NOMO-1 treated with dmso at 0.1 percent for 144 hours (cell line): ENCODE measurements around the gene ADAMTSL2.

ENCODE experiments used
- DNase-seq: peaks from one replicate; lab custom pipeline; 2025; ENCODE audit not compliant: unreplicated experiment; lab: John Stamatoyannopoulos, UW

Gene ADAMTSL2

DNA sequence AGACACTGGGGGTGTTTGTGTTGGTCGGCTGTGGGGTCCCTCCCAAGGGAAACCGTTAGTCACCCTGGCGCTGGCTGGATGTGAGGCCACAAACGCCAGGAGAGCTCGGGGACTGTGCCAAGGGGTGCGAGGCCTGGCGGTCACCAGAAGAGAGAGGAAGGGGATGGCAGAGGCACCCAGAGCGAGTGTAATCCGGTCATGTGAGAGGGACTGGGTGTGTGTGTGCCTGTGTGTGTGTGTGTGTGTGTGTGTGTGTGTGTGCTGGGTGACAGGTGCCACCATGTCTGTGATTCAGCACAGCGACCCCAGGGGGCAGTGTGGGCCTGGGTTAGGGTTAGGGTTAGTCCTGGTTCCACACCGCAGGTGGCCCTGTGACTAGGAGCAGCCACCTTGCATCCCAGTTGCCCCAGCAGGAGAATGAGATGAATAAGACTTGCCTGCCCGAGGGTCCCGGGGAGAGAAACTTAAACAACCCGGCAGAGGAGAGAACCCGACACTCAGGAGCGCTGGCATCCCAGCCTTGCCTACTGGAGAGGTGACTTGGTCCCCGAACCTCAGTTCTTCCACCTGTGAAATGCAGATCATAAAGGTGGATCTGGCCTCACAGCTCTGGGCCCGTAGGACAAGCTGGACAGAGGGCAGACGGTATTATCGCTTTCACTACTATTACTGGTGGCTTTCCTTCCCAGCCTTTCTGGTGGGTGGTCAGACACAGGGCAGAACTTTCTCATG is 1.4 kb upstream of the ADAMTSL2 start:
- no peak for DNase-seq

DNA sequence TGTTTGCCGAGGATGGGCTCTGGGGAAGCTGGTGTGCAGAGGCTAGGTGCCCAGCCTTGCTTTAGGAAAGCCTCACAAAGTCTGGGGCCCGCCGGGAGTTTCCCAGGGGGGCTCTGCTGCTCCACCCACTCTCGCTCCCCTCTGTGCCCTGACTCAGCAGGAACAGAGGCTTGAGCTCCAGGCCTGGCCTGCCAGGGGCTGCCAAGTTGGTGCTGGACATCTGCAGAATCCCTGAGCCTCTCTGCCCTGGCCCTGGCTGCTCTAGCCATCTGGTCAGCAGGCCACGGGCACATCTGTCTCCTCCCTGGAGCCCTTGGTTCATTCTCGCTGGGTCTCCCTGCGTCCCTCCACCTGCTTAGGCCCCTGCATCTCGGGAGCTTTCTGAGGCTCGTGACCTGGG is 647 bp upstream of the ADAMTSL2 start:
- no peak for DNase-seq

DNA sequence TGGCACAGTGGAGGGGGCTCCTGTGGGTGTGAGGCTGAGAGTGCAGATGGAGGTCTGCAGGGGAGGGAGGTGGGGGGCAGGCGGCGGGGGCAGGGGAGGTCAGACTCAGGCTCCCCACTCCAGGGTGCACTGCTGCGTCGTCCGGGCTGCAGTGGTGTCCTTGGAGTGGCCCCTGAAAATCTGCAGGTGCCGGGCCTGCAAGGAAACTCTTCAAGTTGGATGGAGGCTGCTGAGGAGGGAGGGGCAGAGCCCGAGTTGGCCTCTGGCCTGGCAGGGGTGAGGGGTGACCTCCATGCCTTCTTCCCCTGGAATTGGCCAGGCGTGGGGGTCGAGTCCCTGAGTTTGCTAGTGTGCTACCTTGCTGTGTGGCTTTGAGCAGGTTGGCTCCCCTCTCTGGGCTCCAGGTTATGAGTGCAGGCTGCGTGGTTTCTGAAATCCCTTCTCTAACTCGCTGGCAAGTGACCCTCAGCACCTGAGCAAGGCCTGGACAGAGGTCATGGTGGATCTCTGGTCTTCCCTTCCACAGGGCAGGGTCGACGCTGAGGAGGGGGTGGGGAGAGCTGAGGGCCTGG is 888 bp downstream of the ADAMTSL2 start:
- no peak for DNase-seq

DNA sequence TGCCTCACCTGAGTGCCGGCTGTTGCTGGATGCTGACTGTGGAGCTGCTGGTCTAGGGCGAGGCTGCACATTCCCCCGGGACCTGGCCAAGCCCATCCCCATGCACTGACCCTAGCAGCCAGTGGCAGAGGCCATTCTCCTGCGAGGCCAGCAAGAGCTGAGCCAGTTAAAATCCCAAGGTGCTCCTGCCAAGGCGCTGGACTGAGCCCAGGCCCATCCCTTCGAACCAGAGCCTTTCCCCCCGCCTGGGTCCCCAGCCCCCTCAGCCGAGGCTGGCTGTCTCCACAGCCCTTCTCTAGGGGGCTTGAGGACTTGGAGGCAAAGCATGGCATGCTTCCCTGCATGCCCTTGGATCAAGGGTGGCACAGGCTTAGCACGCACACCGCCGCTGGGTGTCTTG is 1.6 kb downstream of the ADAMTSL2 start:
- no peak for DNase-seq

DNA sequence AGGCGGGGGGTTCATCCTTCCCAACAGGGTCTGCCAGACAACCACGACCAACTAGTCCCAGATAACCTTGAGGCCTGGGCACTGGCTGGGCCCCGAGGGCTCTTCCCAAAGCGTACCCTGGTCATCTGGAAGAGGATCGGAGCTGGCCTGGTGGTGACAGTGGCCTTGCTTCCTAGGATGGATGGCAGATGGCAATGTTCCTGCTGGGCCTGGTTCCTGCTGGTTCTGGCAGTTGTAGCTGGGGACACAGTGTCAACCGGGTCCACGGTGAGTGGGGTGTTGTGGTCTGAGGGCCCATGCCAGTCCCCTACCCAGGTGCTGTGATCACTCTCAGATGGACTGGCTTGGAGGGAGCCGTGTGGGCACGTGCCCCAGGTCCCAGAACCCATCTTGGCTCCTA is 2.0 kb downstream of the ADAMTSL2 start:
- no peak for DNase-seq

DNA sequence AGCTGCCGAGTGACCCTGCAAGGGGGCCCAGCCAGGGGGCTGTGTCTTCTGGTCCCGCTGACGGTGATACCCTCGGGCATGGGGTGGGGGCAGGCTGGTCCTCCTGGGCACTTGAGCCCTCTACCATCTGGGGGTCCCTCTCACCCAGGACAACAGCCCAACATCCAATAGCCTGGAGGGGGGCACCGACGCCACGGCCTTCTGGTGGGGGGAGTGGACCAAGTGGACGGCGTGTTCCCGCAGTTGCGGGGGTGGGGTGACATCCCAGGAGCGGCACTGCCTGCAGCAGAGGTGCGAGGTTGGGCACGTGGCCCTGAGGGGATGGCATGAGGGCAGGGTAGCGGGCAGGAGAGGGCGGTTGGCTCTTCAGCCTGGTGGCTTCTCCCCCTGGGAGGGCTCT is 2.8 kb downstream of the ADAMTSL2 start:
- DNase-seq = no peak

DNA sequence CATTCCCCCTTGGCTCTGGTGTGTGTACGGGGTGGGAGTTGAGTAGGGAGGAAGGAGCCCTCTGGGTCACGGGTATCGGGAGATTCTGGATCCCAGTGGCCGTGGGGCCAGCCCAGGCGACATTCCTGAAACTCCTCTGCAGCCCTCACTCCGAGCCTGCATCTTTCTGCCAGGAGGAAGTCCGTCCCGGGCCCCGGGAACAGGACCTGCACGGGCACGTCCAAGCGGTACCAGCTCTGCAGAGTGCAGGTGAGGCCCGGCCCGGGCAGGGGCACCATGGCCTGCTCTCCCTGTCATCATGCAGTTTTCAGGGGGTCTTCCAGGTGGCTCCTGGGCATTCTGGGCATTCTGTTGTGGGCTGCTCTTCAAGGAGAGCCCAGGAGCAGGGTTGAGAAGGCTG is 3.7 kb downstream of the ADAMTSL2 start:
- DNase-seq = no peak

DNA sequence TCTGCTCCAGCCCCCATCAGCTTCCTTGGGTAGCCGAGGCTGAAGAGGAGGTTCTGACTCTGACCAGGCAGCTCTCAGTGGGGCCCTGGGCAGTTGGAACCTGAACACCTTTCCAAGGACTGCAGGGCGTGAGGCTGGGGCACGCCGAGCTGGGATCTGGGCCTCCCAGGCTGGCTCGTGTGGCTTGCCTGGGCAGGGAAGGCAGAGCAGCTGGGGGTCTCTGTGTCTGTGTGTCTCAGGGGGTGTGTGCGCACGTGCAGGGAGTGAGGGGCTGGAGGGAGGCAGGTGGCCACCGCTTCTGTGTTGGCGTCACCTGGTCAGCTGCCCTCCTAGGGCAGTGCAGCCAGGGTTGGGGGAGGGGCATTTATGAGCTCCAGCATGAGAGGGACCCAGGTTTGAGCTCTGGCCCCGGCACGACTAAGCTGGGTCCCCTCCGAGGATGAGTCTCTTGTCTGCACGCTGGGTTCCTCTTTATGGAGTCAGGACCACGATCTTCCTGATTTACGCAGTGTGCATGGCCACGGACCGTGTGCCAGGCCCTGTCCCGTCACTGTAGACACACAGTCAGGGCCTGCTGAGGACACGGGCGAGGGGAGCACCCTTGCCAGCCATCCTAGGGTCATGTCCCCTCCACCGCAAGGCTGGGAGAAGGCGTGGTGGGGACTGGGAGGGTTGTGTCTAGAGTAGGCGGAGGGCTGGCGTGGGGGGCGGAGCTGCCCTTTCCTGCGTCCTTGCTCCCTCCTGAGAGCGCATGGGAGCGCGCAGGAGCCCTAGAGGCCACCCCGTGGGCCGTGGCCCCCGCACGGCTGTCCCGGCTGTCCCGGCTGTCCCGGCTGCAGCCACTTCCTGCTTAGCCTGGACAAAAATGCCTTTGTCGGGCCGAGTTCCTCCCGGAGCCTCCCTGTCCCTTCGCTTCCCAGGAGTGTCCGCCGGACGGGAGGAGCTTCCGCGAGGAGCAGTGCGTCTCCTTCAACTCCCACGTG is 4.6 kb downstream of the ADAMTSL2 start:
- no peak for DNase-seq

DNA sequence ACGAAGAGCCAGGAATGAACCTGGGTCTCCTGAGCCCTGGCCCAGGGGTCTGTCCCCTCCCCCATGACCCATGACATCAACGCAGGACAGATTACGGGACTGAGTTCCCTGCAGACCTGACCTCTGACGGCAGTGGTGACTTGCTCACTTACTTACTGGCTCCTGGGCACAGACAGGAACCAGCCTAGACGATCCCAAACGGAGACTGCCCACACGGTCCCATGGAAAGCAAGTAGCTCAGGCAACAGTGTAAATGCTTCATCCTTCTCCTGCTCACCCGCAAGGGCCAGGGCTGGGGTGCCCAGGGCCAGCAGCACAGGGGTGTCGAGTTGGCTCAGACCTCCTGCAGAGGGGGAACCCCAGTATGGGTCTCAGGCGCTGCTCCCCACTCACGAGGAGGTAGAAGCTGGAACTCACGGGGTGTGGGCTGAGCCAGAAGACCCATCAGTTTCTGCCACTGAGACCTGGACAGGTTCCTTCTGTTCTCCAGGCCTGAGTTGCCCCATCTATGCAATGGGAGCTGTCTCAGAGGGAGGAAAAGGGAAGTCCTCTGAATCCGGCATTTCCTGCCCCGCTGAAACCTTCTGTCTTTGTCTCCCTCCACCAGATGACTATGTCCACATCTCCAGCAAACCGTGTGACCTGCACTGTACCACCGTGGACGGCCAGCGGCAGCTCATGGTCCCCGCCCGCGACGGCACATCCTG is 5.6 kb downstream of the ADAMTSL2 start:
- DNase-seq = peak; percentile 46

DNA sequence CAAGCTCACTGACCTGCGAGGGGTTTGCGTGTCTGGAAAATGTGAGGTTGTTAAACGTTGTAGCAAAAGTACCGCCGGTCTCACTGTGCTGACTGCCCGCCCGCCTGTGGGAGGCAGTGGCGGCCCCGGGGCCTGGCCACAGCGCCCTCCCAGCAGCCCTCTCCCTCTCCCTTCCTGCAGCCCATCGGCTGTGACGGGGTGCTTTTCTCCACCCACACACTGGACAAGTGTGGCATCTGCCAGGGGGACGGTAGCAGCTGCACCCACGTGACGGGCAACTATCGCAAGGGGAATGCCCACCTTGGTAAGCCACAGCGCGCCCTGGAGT is 6.2 kb downstream of the ADAMTSL2 start:
- no peak for DNase-seq

DNA sequence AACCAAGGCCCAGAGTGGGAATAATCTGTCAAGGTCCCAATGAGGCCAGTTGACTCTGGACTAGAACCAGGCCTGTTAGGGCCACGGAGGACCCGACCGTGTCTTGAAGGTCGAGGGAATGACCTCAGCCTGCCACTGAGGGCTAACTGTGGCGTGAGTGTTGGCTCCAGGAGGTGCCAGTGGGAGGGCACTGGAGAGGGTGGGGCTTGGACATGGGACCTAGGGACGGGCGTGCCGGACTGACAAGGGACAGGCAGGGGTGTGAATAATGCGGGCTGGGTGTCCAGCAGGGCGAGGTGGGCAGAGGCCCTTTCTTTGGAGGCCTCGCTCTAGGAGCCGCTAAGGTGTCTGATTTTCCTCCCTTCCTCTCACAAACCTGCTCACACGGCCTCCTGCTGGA is 7.5 kb downstream of the ADAMTSL2 start:
- DNase-seq = no peak

DNA sequence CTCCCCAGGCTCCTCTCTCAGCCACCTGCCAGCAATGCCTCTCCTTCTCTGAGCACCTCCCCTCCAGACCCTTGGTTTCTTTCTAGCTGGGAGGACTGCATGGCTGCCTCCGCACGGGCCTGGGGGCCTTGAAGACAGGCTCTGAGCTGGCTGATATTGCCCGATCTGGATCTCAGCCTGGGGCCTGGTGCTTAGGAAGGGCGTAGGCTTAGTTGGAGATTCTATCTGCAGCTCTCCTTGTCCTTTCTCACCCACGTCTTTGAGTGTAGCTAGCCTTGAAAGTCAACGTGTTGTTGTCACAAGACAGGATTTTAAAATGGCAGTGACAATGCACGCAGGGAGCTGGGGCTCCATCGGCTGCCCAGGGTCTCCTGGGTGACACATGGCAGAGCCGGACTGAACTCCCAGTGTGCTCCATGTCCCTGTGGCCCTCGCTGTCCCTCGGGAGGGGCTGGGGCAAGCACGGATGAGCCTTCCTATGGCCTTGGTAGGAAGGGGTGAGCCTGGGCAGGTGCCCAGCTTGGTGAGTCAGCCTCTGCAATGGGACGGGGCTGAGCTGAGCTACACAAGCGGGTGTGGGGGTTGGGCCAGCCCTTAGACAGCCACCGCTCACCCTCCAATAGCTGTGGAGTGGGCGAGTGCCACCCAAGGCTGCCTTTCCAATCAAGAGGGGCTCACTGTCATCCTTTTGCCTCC is 9.4 kb downstream of the ADAMTSL2 start:
- no peak for DNase-seq

DNA sequence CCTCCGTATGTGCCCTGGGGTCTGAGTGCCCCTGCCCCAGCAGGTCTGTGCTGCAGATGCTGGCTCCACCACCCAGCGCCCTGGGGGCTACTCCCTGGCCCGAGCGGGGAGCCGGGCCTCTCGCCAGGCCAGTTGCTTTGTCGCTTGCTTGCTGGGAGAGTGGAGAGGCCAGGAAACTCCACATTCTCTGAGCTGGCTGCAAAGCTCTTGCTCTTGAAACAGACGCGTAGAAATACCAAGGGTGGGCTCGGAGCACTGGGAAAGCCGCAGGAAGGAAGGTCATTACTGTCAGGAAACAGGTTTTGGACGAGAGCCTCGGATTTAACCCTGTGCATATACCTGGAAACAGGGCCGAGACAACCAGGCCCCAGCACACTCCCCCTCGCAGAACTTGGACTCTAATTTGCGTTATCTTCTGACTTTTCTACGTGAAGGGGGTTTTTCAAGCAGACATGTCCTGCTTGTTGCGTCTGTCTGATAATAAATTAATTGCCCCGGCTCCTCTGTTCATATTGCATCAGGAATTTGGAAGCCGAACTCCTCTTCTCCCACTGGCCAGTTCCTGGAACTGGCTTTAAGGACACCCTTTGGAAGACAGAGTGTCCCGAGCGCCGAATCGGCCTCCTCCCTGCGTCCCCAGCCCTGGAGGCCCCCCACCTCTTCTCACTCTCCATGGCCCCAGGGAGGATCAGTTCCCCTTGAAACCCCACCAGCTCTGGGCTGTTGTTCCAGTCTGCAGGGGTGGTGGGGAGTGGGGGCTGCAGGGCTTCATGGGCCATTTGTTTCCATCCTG is 11.2 kb downstream of the ADAMTSL2 start:
- no peak for DNase-seq

DNA sequence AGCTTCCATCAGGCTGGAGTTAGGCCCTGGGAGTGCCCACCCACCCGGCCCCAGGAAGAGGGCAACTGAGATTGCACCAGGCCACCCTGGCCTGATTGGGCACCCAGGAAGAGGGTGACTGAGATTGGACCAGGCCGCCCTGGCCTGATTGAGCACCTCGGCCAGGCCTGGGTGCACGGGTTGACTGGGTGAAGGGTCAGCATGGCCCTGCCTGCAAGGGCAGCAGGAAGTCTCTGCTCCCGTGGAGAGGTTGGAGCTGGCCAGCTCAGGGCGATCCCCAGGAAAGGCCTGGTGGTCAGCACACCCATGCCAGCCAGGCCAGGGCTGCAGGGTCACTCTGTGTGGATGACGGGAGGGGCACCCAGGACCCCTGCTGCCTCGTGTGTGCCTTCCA is 11.8 kb downstream of the ADAMTSL2 start:
- no peak for DNase-seq

DNA sequence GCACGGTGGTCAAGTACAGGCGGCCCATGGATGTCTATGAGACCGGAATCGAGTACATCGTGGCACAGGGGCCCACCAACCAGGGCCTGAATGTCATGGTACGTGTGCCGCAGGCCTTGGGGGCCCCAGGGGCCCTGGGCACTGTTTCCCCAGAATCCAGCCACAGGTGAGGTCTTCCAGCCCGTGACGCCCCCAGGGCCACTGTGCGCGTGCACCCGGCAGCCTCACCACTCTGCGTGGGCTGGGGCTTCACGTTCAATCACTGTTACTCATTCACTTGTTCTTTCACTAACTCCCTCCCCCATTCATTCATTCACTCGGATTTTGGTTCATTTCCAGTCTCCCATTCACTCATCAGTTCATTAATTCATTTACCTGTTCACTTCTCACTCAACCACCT is 12.6 kb downstream of the ADAMTSL2 start:
- no peak for DNase-seq

DNA sequence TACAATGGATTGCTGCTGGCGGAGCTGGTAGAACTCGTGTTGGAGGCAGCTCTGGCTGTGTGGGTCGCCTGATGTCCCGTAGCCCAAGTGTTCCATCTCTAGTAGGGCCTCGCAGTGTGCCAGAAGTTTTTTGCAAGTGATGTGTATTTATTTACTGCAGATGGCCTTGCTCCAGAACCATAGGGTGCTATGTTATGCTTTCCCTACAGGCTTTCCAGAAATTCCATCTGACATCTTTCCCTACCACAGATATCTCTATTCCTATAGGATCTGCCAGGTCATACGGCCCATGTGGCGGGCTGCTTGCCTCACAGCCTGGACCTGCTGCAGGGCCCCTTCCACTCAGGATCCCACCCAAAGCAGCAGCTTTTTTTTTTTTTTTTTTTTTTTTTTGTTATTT is 16.9 kb downstream of the ADAMTSL2 start:
- no peak for DNase-seq

DNA sequence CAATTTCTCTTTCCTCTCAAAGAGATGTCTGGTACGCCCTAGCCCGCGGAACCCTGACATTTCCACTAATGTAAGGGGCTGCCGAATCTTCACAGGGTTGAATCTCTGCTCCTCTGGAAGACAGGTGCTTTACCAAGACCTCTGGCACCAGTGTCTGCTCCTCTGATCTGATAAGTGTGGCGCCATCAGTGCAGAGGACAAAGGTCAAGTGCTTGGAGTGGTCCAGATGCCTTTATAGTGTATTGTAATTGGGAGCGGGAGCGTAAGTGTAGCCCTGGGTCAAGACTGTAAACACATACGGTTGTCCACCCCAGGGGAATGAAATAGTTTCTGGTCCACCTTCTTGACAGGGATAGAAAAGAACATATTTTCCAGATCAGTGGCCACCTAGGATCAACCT is 17.7 kb downstream of the ADAMTSL2 start:
- DNase-seq = no peak

DNA sequence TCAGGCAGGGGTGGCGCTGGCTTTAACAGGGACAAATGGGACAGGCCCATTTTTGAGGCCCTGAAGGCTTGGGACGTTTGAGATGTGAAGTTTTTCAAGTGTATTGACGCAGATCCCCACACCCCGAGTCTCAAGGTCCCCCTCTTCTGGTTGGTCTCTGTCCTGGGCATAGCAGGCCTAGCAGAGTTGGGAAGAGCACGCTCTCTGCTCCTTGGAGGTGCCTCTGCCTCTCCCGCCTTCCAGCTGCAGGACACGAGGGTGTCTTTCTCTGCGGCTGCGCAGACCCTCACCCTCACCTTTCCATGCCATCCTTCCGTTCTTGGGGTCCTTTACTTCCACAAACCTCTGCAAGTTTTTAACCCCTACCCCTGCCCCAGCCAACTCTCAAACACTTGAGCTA is 18.6 kb downstream of the ADAMTSL2 start:
- no peak for DNase-seq

DNA sequence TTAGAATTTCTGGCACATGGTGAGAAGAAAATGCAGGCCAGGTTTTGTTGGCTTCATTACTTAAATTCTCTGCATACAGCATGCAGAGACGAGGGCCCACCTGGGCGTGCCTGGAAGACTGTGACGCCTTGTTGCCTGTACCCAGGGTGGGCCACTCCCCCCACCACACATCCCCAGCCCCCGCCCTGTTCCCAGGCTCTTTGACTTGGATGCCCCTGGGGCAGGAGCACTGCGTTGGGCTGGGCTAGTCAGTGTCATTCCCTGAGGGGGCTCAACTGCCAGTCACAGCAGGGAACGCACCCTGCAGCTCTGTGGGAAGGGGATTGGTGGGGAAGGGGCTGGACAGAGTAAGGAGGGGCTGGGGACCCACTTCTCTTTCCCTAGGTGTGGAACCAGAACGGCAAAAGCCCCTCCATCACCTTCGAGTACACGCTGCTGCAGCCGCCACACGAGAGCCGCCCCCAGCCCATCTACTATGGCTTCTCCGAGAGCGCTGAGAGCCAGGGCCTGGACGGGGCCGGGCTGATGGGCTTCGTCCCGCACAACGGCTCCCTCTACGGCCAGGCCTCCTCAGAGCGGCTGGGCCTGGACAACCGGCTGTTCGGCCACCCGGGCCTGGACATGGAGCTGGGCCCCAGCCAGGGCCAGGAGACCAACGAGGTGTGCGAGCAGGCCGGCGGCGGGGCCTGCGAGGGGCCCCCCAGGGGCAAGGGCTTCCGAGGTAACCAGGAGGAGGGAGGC is 19.6 kb downstream of the ADAMTSL2 start:
- DNase-seq = no peak
